HG02981 (cell line): ENCODE data around the gene PRR14L.

Experiments
- ATAC-seq: cut with Tn5 transposase; IDR thresholded peaks from one replicate; pipeline ENCODE4 v1.9.1; 2021; ENCODE audit warnings: mild to moderate bottlenecking, moderate library complexity; ENCODE audit not compliant: unreplicated experiment

PRR14L gene

DNA sequence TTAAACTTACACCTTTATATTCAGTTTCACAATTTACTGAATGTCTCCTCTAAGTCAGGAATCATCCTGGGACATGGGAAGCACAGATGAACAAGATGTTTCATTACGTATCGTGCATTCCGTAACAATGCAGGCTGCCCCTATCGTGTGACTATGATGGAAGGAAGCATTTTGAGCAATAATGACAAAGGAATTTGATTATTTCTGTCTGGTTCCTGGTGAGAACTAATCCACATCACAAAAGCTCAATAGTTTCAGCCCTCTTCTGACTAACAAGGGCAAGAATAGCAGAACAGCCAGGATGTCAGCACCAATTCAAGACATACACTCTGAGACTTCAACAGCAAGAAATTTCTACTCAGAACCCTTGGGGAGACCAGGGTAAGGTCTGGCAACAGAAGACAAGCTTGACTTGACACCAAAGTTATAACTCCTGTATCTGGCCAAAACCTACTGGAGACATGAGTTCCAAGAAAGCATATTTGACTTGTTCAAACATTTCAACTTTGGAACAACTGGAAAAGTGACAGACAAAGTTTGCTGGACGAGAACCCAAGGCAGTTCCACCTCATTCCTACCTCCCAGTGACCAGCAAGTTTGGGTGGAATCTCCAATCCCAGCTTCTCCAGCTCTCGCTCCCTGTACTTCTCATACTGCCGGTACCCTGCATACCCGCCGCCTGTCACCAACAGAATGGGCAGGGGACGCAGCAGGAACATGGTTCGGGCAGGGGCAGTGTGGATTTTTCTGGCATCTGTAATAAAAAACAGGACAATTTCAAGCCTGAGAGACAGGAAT, 102.2 kb downstream of the PRR14L start:
- no peak for ATAC-seq

- ATAC-seq, result no peak
These were observed 102.9 kb downstream of the PRR14L start for GRCh38 chr22:31647066-31647465.

DNA sequence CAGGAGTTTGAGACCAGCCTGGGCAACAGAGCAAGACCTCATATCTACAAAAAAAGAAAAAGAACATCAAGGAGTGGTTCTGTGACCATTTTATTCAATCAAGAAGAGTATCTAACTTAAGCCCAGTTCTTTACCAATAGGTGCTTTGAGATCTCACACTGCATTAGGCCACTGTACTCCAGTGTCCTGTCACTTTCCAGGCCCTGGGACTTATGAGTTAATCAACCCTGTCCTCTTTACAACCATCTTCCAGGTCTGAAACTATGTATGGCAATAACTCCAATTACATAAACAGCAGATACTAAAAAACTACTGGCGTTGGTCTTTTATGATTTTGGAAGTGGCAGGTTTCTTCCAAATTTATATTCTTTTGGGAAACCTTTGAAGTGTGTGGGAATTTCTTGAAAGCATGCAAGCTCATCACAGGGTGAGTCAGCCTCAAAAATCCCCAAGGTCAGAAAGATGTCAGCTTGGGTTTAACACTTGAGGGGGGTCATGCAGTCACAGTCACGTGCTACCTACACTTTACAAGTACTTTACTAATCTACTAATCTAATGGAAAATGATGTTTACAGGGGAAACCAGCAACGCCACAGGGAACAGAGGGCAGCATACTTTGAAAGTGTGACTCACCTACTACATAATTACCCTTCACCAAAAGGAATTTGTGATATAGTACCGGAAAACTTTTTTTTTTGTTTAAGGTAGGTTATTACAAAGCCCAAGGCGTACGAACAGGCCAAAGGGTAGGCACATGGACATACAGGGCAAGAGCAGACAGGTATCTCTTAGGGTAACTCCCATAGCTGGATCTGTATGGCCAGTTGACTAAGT, 103.5 kb downstream of the PRR14L start:
- ATAC-seq, result peak; percentile 68

GRCh38 chr22:31639436-31640039, 110.4 kb downstream of the PRR14L start:
- ATAC-seq, result no peak

GRCh38 chr22:31637891-31638618, 111.9 kb downstream of the PRR14L start:
- ATAC-seq, result no peak

- ATAC-seq, result peak; percentile 65
These were observed 112.5 kb downstream of the PRR14L start for GRCh38 chr22:31637447-31637890.

- ATAC-seq, result no peak
These were observed 114.2 kb downstream of the PRR14L start for GRCh38 chr22:31635638-31636306.

- no peak for ATAC-seq
These were observed 118.5 kb downstream of the PRR14L start for GRCh38 chr22:31631436-31631835.
